Measurements from ENCODE around the gene ZFAND3.

The ZFAND3 gene

GRCh38 chr6:37827603-37828265 lies 8.2 kb downstream of the ZFAND3 start:
- DNase-seq, result no peak

- no peak for DNase-seq
Observed at GRCh38 chr6:37830225-37830624, 10.7 kb downstream of the ZFAND3 start.

GRCh38 chr6:37831457-37831856 lies 11.9 kb downstream of the ZFAND3 start:
- no peak for DNase-seq

GRCh38 chr6:37835923-37836322 lies 16.4 kb downstream of the ZFAND3 start:
- DNase-seq, result no peak

- DNase-seq, result no peak
Observed at GRCh38 chr6:37838219-37838921, 18.8 kb downstream of the ZFAND3 start.

GRCh38 chr6:37840143-37840939 lies 20.8 kb downstream of the ZFAND3 start:
- no peak for DNase-seq

GRCh38 chr6:37840940-37841300 lies 21.4 kb downstream of the ZFAND3 start:
- DNase-seq, result no peak

GRCh38 chr6:37845026-37845911 lies 25.7 kb downstream of the ZFAND3 start:
- no peak for DNase-seq

GRCh38 chr6:37845930-37846329 lies 26.4 kb downstream of the ZFAND3 start:
- no peak for DNase-seq

GRCh38 chr6:37847704-37848103 lies 28.2 kb downstream of the ZFAND3 start:
- no peak for DNase-seq

- DNase-seq, result no peak
Observed at GRCh38 chr6:37848371-37848770, 28.8 kb downstream of the ZFAND3 start.

- DNase-seq, result no peak
Observed at GRCh38 chr6:37850260-37850659, 30.7 kb downstream of the ZFAND3 start.

GRCh38 chr6:37850728-37851285 lies 31.3 kb downstream of the ZFAND3 start:
- no peak for DNase-seq

- DNase-seq, result no peak
Observed at GRCh38 chr6:37851997-37852524, 32.5 kb downstream of the ZFAND3 start.

GRCh38 chr6:37856285-37856684 lies 36.8 kb downstream of the ZFAND3 start:
- no peak for DNase-seq

GRCh38 chr6:37858363-37858762 lies 38.8 kb downstream of the ZFAND3 start:
- DNase-seq, result no peak

GRCh38 chr6:37860226-37860839 lies 40.8 kb downstream of the ZFAND3 start:
- peak; percentile 23 for DNase-seq

GRCh38 chr6:37861452-37861851 lies 41.9 kb downstream of the ZFAND3 start:
- DNase-seq, result no peak

- DNase-seq, result no peak
Observed at GRCh38 chr6:37862430-37862829, 42.9 kb downstream of the ZFAND3 start.

- no peak for DNase-seq
Observed at GRCh38 chr6:37862992-37863391, 43.5 kb downstream of the ZFAND3 start.

- no peak for DNase-seq
Observed at GRCh38 chr6:37864250-37864649, 44.7 kb downstream of the ZFAND3 start.

GRCh38 chr6:37865504-37865903 lies 46.0 kb downstream of the ZFAND3 start:
- DNase-seq, result no peak

Data from CD4-positive, alpha-beta T cell treated with Interleukin-4 for 4 hours (primary cell).